Smooth muscle cell (in vitro differentiated cells): ENCODE data around the gene KCNIP4. TPM values are rescaled to one million over a fixed set of nuclear protein-coding genes. Genes with fewer than 3 reads are reported as not detected.

Experiments used
- DNase-seq: peaks from one replicate; lab custom pipeline; 2025; ENCODE audit not compliant: unreplicated experiment; lab: John Stamatoyannopoulos, UW
- H2AFZ ChIP-seq: fragments of 200-600 bp; sonication (generic); 2 replicates; pipeline ENCODE4 v1.6.0; 2016; ENCODE audit warnings: antibody characterized with exemption, low read depth, mild to moderate bottlenecking
- H3F3A ChIP-seq: fragments of 200-600 bp; sonication (generic); 2 replicates; pipeline ENCODE4 v1.6.0; 2017; ENCODE audit warnings: antibody characterized with exemption, low read depth
- H3K27ac ChIP-seq: fragments of 200-600 bp; sonication (generic); 2 replicates; pipeline ENCODE4 v1.5.1; 2016; ENCODE audit warnings: low read depth, mild to moderate bottlenecking
- H3K27me3 ChIP-seq: fragments of 200-600 bp; sonication (generic); 2 replicates; pipeline ENCODE4 v1.6.1; 2016; ENCODE audit warnings: low read depth, mild to moderate bottlenecking
- H3K36me3 ChIP-seq: fragments of 200-600 bp; sonication (generic); 2 replicates; pipeline ENCODE4 v1.5.1; 2016; ENCODE audit warnings: low read depth
- H3K4me1 ChIP-seq: fragments of 200-600 bp; sonication (generic); 2 replicates; pipeline ENCODE4 v1.5.1; 2016; ENCODE audit warnings: low read depth
- H3K4me2 ChIP-seq: fragments of 200-600 bp; sonication (generic); 2 replicates; pipeline ENCODE4 v1.6.0; 2016; ENCODE audit warnings: mild to moderate bottlenecking
- H3K4me3 ChIP-seq: fragments of 200-600 bp; sonication (generic); 2 replicates; pipeline ENCODE4 v1.5.1; 2016; ENCODE audit warnings: mild to moderate bottlenecking
- H3K79me2 ChIP-seq: fragments of 200-600 bp; sonication (generic); 2 replicates; pipeline ENCODE4 v1.6.0; 2016; ENCODE audit warnings: low read depth, mild to moderate bottlenecking
- H3K9ac ChIP-seq: fragments of 200-600 bp; sonication (generic); 2 replicates; pipeline ENCODE4 v1.6.0; 2016; ENCODE audit warnings: low read depth
- H3K9me3 ChIP-seq: fragments of 200-600 bp; sonication (generic); replicated peaks from 2 replicates; pipeline ENCODE4 v1.5.1; 2016; ENCODE audit warnings: low read depth
- H4K20me1 ChIP-seq: fragments of 200-600 bp; sonication (generic); 2 replicates; pipeline ENCODE4 v1.6.0; 2016; ENCODE audit warnings: low read depth
- WGBS: methylation state at CpG from one replicate; pipeline ENCODE4 v1.1.7; 2016; ENCODE audit warnings: low lambda C conversion rate; 5-methylcytosine and 5-hydroxymethylcytosine counted together
- polyA plus RNA-seq: library from polyadenylated mRNA; unstranded; fragments of >200 nt; fragmentation: Nextera tagmentation; extraction: Ambion mirVana; gene quantifications from 2 replicates; pipeline ENCODE4 v1.2.1, GENCODE V29; 2016
- total RNA-seq: library from RNA; depleted of rRNA; stranded (reverse); fragments of >200 nt; gene quantifications from 2 replicates; pipeline ENCODE4 v1.2.3, GENCODE V29; 2014
- TF ChIP-seq, protein P1 (sequence below): fragments of 200-600 bp; sonication (generic); IDR thresholded peaks from 2 replicates; pipeline ENCODE4 v1.5.1; 2017; ENCODE audit warnings: borderline replicate concordance, mild to moderate bottlenecking, antibody characterized with exemption; ENCODE audit not compliant: insufficient read depth, poor library complexity, severe bottlenecking

The KCNIP4 gene
- total and polyA plus RNA-seq, 2 experiments from 2014 or later, result 0.07 TPM; not detected in 1

DNA sequence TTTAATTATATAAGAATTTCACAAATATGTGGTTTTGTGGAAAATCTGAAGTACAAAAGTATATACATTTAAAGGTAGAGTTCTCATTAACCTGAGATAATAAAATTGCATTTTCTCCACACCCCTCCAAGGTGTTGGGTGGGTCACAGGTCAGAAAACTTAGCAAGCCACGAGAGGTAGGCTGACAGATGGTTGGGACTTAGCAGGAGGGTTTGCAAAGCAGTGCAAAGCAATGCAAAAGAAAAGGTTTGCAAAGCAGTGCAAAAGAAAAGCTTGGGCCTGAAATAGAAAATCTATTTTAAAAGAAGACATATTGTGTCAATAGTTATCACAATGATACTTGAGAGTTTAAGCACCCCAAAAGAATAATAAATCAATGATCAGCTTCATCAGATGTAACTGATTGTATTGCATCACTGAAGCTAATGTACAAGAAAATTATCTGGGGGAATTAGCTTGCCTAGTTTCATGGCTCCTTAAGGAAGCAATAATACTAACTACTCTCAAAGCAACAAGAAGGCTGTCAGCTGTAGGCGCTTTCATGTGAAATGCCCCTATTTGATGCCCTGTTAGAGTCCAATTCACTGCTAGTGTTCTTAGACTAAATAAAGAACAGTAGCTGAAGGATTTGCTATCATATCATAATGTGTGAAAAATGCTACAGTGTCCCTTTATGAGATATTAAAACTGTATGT is 319.5 kb downstream of the KCNIP4 start:
- no peaks in the 10 kb centered on the region for H3K79me2 ChIP-seq
- no peak overlapping the region for H3K9ac ChIP-seq
- no peak for DNase-seq
- H3K27ac ChIP-seq, result no peak overlapping the region
- H3K9me3 ChIP-seq, result no peaks in the 10 kb centered on the region
- no peak overlapping the region for H2AFZ ChIP-seq
- no peaks in the 10 kb centered on the region for H3F3A ChIP-seq
- H3K4me3 ChIP-seq, result no peak overlapping the region
- H3K4me2 ChIP-seq, result no peak overlapping the region
- H4K20me1 ChIP-seq, result no peaks in the 10 kb centered on the region
- TF ChIP-seq, protein P1, sequence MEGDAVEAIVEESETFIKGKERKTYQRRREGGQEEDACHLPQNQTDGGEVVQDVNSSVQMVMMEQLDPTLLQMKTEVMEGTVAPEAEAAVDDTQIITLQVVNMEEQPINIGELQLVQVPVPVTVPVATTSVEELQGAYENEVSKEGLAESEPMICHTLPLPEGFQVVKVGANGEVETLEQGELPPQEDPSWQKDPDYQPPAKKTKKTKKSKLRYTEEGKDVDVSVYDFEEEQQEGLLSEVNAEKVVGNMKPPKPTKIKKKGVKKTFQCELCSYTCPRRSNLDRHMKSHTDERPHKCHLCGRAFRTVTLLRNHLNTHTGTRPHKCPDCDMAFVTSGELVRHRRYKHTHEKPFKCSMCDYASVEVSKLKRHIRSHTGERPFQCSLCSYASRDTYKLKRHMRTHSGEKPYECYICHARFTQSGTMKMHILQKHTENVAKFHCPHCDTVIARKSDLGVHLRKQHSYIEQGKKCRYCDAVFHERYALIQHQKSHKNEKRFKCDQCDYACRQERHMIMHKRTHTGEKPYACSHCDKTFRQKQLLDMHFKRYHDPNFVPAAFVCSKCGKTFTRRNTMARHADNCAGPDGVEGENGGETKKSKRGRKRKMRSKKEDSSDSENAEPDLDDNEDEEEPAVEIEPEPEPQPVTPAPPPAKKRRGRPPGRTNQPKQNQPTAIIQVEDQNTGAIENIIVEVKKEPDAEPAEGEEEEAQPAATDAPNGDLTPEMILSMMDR, result no peak
- no peaks in the 10 kb centered on the region for H3K27me3 ChIP-seq
- WGBS, result 60% methylated on average over 2 of the region's 2 CpGs
- H3K4me1 ChIP-seq, result no peaks in the 10 kb centered on the region
- H3K36me3 ChIP-seq, result no peaks in the 10 kb centered on the region

DNA sequence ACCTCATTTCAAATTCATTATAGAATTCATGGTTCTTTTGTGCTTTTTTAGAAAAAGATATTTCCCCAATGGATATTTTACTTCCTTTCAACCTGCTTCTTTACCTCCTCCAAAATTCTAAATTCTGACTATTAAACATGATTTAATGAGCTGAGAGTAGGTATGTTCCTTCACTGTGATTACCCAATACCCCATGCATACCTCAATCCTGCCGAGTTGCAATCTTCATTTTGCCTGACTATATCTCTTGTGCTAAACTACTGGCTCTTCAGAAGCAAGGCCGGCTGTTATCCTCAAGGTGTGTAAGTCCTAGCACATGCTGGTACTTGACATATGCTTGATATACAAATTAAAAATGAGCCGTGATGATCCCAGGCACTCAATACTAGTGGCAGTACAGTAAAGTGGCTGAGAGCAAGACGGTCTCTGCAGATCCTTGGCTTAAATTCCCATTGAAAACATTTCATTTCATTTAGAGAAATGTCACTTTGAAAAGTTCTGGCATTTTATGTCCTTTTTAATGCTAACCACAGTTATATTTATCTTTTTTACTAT is 320.4 kb downstream of the KCNIP4 start:
- Histone ChIP-seq H3K36me3 (no peaks in the 10 kb centered on the region), H3F3A (no peaks in the 10 kb centered on the region), H4K20me1 (no peaks in the 10 kb centered on the region), H3K4me1 (no peaks in the 10 kb centered on the region), H3K9ac (no peak overlapping the region), H3K9me3 (no peaks in the 10 kb centered on the region), H2AFZ (no peak overlapping the region), H3K79me2 (no peaks in the 10 kb centered on the region), H3K27ac (no peak overlapping the region), H3K4me2 (no peak overlapping the region), H3K27me3 (no peaks in the 10 kb centered on the region), H3K4me3 (no peak overlapping the region)
- DNase-seq, result no peak
- WGBS, result 92% methylated on average over 4 of the region's 4 CpGs
- TF ChIP-seq, protein P1, result no peak

DNA sequence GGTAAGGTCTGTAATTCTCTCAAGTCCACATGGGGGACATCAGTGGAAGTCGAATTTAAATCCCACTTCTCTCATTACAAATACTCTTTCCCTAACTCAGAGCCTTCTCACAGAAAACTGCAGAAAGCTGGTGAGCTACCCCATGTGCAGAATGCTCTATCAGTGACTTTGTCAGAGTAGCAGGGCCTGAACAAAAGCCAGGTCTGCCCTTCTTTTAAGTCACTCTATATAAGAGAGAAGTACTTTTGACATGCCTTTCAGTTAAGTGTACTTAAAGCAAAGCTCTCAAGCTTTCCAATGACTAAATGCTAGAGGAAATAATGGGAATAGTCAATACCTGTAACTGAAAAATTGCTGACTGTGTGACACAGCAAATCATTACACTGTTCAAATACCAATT is 323.1 kb downstream of the KCNIP4 start:
- Histone ChIP-seq H3K4me1 (no peaks in the 10 kb centered on the region), H3K4me2 (no peak overlapping the region), H3K9me3 (no peaks in the 10 kb centered on the region), H3K36me3 (no peaks in the 10 kb centered on the region), H4K20me1 (no peaks in the 10 kb centered on the region), H3K27me3 (no peaks in the 10 kb centered on the region), H3K79me2 (no peaks in the 10 kb centered on the region), H3F3A (no peaks in the 10 kb centered on the region), H3K27ac (no peak overlapping the region), H2AFZ (no peak overlapping the region), H3K9ac (no peak overlapping the region), H3K4me3 (no peak overlapping the region)
- DNase-seq, result no peak
- TF ChIP-seq, protein P1, result no peak
- WGBS, result 85% methylated on average over 1 of the region's 1 CpG

DNA sequence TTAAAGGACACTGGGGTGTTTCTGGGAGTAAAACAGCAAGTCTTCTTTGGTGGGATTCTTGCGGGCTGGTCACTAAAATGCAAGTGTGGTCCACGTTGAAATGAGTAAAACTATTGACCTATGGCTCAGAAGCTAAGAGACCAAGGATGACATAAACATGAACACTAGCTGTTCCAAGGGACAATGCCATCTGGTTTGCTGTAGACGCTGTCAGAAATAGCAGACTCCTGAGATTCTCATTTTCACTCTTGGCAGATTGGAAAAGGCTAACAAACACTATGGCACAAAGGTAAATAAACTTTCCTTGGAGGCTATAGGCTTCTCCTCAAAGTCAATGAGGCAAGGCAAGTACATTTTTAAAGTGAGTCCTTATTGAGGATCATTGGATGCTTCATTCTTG is 343.6 kb downstream of the KCNIP4 start:
- 81% methylated on average over 3 of the region's 3 CpGs for WGBS
- Histone ChIP-seq H4K20me1 (no peaks in the 10 kb centered on the region), H2AFZ (no peak overlapping the region), H3F3A (no peaks in the 10 kb centered on the region), H3K4me3 (no peak overlapping the region), H3K4me2 (no peak overlapping the region), H3K4me1 (no peaks in the 10 kb centered on the region), H3K9ac (no peak overlapping the region), H3K27me3 (no peaks in the 10 kb centered on the region), H3K9me3 (no peaks in the 10 kb centered on the region), H3K36me3 (no peaks in the 10 kb centered on the region), H3K27ac (no peak overlapping the region), H3K79me2 (no peaks in the 10 kb centered on the region)
- TF ChIP-seq, protein P1, result no peak
- DNase-seq, result no peak
